Neuron (in vitro differentiated cells): ENCODE data around the gene ITM2B.
"Not testable (repeated sequence)": the region's sequence is repeated elsewhere in the genome, so short reads cannot be mapped to it uniquely, and the experiment has no call there.

Experiments used
- H2AFZ ChIP-seq: one replicate; pipeline ENCODE4 v1.6.1; 2013; ENCODE audit warnings: low read depth, mild to moderate bottlenecking, inconsistent platforms, low read length, moderate library complexity
- H3K27me3 ChIP-seq: one replicate; pipeline ENCODE4 v1.6.1; 2013; ENCODE audit warnings: low read length; ENCODE audit not compliant: insufficient read depth
- H3K36me3 ChIP-seq: one replicate; pipeline ENCODE4 v1.6.1; 2013; ENCODE audit warnings: low read length; ENCODE audit not compliant: insufficient read depth
- H3K4me1 ChIP-seq: one replicate; pipeline ENCODE4 v1.6.1; 2013; ENCODE audit warnings: low read length; ENCODE audit not compliant: insufficient read depth
- H3K4me3 ChIP-seq: 2 replicates; pipeline ENCODE4 v1.5.1; 2013; ENCODE audit warnings: mild to moderate bottlenecking, low read length, moderate library complexity
- H3K9me3 ChIP-seq: one replicate; pipeline ENCODE4 v1.6.1; 2013; ENCODE audit warnings: low read length

ITM2B gene

DNA sequence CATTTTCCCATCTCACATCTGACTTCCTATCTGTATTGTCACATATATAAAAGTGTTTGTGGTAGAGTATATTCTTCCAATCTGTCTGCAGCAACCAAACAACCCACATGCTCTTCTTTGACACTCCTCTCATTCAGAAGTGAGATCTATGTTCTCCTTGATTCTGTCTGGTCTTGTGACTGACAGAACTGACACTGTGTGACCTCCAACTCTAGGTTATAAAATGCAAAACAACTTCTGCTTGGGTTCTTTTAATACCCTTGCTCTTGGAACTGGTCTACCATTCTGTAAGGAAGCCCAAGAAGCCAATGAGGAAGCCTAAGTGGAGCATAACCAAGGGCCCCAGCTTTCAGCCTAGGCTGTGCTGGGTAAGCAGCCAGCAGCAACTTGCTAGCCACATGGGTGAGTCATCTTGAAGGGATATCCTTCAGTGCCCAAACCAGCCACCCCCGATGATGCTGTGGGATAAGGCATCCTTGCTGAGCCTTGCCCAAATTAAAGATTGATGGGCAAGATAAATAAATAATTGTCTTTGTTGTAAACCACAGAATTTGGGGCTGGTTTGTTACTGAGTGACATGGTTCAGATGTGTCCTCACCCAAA is 18.4 kb upstream of the ITM2B start:
- H3K4me1 ChIP-seq = no peaks in the 10 kb centered on the region
- no peak overlapping the region for H2AFZ ChIP-seq
- H3K9me3 ChIP-seq = no peaks in the 10 kb centered on the region
- no peak overlapping the region for H3K4me3 ChIP-seq
- no peaks in the 10 kb centered on the region for H3K27me3 ChIP-seq
- no peaks in the 10 kb centered on the region for H3K36me3 ChIP-seq

DNA sequence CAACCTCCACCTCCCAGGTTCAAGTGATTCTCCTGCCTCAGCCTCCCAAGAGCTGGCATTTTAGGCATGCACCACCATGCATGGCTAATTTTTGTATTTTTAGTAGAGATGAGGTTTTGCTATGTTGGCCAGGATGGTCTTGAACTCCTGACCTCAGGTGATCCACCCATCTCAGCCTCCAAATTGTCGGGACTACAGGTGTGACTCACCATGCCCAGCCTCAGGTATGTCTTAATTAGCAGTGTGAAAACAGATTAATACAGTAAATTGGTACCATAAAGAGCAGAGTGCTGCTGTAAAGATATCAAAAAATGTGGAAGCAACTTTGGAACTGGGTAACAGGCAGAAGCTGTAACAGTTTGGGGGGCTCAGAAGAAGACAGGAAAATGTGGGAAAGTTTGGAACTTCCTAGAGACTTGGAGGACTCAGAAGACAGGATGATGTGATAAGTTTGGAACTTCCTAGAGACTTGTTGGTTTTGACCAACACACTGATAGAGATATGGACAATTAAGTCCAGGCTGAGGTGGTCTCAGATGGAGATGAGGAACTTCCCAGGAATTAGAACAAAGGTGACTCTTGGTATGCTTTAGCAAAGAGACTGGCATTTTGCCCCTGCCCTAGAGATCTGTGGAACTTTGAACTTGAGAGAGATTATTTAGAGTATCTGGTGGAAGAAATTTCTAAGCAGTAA is 17.3 kb upstream of the ITM2B start:
- H3K9me3 ChIP-seq, H3K36me3 ChIP-seq, H3K4me3 ChIP-seq, H3K4me1 ChIP-seq, H3K27me3 ChIP-seq, H2AFZ ChIP-seq: not testable (repeated sequence)

DNA sequence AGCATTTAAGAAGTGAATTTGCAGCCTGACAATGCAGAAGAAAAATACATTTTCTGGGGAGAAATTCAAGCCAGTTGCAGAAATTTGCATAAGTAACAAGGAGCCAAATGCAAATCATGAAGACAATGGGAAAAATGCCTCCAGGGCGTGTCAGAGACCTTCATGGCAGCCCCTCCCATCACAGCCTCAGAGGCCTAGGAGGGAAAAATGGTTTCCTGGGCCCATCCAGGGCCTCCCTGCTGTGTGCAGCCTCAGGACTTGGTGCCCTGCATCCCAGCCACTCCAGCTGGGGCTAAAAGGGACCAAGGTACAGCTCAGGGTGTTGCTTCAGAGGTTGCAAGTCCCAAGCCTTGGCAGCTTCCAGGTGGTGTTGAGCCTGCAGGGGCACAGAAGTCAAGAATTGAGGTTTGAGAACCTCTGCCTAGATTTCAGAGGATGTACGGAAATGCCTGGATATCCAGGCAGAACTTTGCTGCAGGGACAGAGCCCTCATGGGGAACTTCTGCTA is 16.7 kb upstream of the ITM2B start:
- H3K27me3 ChIP-seq = no peaks in the 10 kb centered on the region
- H3K4me1 ChIP-seq = no peaks in the 10 kb centered on the region
- H2AFZ ChIP-seq = no peak overlapping the region
- no peak overlapping the region for H3K4me3 ChIP-seq
- no peaks in the 10 kb centered on the region for H3K9me3 ChIP-seq
- H3K36me3 ChIP-seq = no peaks in the 10 kb centered on the region

DNA sequence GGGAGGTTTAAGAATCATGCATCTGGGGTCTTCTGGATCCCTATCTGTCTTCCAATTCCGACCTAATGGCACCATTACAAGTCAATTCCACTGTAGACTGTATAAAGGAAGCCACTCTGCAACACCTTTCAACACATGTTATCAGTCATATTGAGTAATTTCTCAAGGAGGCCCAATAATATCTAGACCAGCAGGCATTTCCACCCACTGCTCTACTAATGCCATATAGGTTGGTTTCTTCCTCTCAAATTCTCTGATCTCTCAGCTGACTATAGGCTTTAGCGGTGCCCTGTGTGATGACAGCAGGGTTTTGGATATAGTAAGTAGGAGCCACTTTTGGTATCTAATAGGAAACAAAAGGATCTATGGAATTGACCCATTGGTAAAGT is 12.4 kb upstream of the ITM2B start:
- Histone ChIP-seq H3K27me3 (no peaks in the 10 kb centered on the region), H3K36me3 (no peaks in the 10 kb centered on the region), H3K4me1 (no peaks in the 10 kb centered on the region), H3K9me3 (no peaks in the 10 kb centered on the region), H3K4me3 (no peak overlapping the region), H2AFZ (no peak overlapping the region)

DNA sequence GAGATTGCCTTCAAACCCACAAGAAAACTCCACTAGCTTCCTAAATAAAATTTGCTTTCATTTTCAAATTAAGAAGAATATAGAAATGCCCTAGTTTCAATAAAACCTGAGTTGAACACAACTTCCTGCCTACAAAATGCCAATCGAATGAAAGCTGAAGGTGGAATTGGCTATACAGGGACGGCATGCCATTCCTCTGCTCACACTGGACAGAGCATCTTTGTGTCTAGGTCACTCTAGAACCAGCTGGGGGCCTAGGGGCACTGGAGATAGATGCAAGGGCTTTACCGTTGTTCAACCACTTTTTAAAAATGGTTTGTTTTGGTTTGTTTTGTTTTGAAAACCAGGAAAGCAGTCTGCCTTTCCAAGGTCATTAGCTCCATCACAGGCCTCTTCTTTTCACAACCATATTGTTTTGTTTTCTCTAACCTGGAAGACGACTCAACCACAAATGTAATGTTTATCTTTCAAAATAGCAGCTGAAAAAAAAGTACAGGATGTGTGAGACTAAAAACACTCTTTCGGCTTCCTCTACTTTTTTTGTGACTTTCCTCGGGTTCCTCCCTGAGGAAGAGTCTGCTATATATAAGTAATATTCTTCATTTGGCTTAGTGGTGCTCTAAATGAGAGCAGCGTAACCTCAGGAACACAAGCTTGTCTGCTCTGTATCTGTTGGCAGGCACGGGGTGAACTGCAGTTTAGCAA is 11.9 kb upstream of the ITM2B start:
- no peak overlapping the region for H2AFZ ChIP-seq
- no peaks in the 10 kb centered on the region for H3K4me1 ChIP-seq
- H3K4me3 ChIP-seq = no peak overlapping the region
- no peaks in the 10 kb centered on the region for H3K27me3 ChIP-seq
- H3K36me3 ChIP-seq = no peaks in the 10 kb centered on the region
- H3K9me3 ChIP-seq = no peaks in the 10 kb centered on the region

DNA sequence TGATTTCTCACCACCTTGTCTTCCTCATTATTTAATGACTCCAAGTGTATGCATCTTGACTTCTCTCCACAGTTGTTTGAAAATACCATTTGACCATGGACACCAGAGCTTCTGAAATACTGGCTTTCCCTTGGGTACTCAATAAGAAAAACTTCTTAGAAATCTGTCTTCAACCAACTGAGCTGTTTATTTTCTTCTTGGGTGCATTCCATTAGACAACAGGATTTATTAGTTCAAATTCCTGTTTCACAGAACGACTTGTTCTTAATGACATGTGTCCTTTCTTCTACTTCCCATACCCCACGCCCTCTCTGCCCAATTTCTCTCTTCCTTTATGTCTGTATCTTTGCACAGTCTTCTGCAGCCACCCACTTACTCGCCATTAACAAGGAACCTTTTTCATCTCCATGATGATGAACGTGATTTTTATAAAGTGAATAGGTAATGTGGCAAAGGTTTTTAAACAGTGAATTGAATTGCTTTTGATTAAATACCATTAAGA is 11.3 kb upstream of the ITM2B start:
- Histone ChIP-seq H3K4me1 (no peaks in the 10 kb centered on the region), H2AFZ (no peak overlapping the region), H3K27me3 (no peaks in the 10 kb centered on the region), H3K36me3 (no peaks in the 10 kb centered on the region), H3K9me3 (no peaks in the 10 kb centered on the region), H3K4me3 (no peak overlapping the region)

DNA sequence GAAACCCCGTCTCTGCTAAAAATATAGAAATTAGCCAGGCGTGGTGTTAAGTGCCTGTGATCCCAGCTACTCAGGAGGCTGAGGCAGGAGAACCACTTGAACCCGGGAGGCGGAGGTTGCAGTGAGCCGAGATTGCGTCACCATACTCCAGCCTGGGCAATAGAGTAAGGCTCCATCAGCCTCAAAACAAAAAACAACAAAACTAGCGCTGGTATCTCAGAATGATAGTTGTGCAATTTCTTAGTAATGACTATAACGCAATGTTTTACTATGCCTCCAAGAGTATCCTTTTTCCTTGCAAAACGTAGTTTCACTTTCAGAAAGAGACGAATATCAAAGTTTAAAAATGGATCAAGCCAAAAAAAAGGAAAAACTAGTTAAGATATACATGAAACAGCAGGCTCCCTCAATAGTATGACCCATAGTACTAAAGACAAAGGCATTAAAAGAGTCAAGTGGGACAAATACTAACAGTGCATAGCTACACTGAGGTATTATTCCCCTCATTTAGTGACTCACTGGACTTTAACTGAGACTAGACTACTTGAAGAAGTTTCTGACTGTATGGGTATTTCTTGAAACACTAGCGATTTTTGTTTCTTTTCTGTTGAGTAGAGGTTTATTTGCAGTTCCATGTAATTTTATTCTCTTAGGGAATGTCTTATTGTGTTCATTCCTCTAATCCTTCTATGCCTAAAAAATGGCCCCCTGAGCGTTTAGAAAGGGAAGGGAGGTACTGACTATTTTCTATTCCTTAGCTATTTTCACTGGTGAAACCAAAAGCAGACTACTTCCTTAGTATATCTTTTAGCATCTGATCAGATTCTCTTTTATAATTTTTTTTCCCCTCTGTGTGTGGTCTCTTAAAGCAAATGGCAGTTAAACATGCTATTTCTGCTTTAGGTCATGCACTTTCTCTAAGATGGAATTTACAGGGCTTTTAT is 10.4 kb upstream of the ITM2B start:
- Histone ChIP-seq H3K9me3 (no peaks in the 10 kb centered on the region), H3K36me3 (no peaks in the 10 kb centered on the region), H3K4me1 (no peaks in the 10 kb centered on the region), H2AFZ (no peak overlapping the region), H3K4me3 (no peak overlapping the region), H3K27me3 (no peaks in the 10 kb centered on the region)

DNA sequence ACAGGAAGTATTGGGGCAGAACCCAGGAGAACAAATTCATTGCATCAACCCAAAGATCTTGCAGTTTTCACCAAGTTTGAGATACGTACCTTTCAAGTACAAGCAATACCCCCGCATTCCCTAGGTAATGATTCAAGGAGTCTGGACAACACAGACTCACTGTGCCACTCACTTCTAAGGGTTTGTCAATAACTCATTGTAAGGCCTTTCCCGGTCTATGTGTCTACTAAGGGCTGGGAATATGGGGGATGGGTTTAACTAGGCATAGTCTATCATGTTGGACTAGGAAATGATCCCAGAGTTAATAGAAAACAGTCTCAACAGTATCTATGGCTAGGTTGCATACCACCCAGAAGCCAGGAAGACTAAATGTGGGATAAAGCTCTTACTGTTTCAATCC is 8.3 kb upstream of the ITM2B start:
- H3K4me3 ChIP-seq = no peak overlapping the region
- H2AFZ ChIP-seq = no peak overlapping the region
- H3K9me3 ChIP-seq = no peaks in the 10 kb centered on the region
- no peaks in the 10 kb centered on the region for H3K4me1 ChIP-seq
- no peaks in the 10 kb centered on the region for H3K27me3 ChIP-seq
- H3K36me3 ChIP-seq = no peaks in the 10 kb centered on the region

DNA sequence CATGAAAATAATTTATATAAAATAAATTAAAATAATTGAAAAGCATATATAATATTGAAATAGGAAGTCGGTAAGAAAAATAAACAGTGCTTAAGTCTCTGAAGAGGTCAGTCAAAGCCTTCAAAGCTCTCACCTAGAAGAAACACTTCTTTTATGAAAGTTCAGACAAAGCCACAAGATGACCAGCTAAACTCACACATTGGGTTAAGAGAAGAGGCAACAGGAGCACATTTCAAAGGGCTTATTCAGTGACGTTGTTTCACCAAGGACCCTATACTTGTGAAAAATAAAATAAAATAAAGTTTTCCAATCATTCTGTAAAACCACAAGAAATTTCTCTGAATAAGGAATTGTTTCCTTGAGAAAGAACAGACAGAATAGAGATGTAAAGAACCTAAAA is 2.5 kb upstream of the ITM2B start:
- Histone ChIP-seq H3K36me3 (no peaks in the 10 kb centered on the region), H3K4me3 (no peak overlapping the region)

DNA sequence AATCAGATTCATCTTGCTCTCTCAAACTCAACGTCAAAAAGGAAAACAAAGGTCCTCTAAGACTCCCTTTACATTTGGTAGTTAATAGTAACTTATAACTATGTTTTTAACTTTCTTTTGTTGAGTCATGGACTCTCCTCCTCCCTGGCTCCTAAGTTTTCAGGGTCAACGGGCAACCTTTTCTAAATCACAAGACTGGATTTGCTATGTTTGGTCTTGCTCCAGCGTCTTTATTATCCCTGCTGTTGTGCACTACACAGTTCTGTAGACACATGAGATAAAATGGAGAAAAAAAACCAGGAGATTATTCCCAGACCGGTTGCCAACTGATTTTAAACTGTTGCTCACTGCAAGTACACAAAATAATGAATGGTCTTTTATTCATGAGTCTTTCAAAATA is 1.9 kb upstream of the ITM2B start:
- no peaks in the 10 kb centered on the region for H3K36me3 ChIP-seq
- no peak overlapping the region for H2AFZ ChIP-seq
- no peak overlapping the region for H3K4me3 ChIP-seq
- H3K4me1 ChIP-seq = peaks cover 18% of the 10 kb centered on the region
- H3K9me3 ChIP-seq = no peaks in the 10 kb centered on the region
- no peaks in the 10 kb centered on the region for H3K27me3 ChIP-seq

More for the DNA sequence above, 2.5 kb upstream of the ITM2B start:
- H3K4me1 ChIP-seq = peaks cover 13% of the 10 kb centered on the region
- no peaks in the 10 kb centered on the region for H3K9me3 ChIP-seq
- no peaks in the 10 kb centered on the region for H3K27me3 ChIP-seq
- no peak overlapping the region for H2AFZ ChIP-seq

DNA sequence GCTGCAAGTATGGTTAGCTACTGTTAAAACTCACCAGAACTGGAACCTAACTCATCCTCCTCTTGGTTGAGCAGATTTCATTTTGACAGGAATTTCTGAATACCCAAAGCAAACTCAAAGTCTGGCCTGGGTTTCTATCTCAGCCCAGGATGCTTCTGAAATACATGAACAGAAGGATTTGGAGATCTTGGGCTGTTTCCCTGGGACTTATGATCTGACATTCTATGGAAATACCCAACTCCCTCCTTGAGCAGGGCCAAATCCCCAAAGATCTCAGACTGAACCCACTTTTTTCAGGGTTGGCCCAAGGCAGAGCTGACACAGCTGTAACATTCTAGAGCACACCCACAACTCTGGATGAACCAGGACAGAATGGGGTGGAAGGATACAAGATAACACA is 1.1 kb upstream of the ITM2B start:
- Histone ChIP-seq H3K36me3 (no peaks in the 10 kb centered on the region), H3K4me1 (peaks cover 27% of the 10 kb centered on the region), H3K4me3 (peak overlapping the region; percentile 89), H3K27me3 (no peaks in the 10 kb centered on the region), H2AFZ (no peak overlapping the region), H3K9me3 (no peaks in the 10 kb centered on the region)

DNA sequence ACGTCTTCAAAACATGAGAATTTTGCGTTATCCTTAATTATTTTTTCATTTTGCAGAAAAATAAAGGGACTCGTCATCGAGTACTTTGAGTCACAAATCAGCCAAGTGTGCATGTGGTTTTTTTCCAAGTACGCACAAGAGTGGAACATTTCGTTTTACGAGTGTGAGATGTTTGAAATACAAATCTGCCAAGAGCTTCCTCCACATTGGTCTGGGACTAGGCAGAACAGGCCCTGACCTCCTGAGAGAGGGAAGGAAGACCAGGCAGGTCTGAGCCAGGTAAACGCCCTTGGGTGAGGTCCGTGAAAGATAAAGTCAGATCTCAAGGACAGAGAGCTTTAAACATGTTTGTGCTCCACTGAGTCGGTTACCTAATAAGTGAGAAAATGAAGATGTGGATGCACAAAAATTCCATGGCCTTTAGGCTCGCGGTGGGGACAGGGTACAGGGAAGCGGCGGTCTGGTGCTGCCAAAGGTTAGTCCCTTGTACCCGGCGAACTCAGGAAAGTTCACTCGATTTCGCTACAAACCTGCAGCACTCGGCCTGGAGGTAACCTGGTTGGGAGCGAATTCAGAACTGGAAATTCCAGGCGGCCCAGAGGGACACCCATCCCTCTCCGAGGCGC is 473 bp upstream of the ITM2B start:
- H3K4me3 ChIP-seq = peak overlapping the region; percentile 89
- no peaks in the 10 kb centered on the region for H3K9me3 ChIP-seq
- H3K4me1 ChIP-seq = peaks cover 31% of the 10 kb centered on the region
- H2AFZ ChIP-seq = peak overlapping the region; percentile 35
- H3K27me3 ChIP-seq = no peaks in the 10 kb centered on the region
- H3K36me3 ChIP-seq = no peaks in the 10 kb centered on the region
